SK-N-SH (cell line): ENCODE results near the gene EFS. TPM values are rescaled to one million over a fixed set of nuclear protein-coding genes. Genes with fewer than 3 reads are reported as not detected.

ENCODE experiments used
- CTCF ChIA-PET: fragments of 300-600, 350-600 bp; formaldehyde crosslinking; extraction: SDS; loops from one replicate; lab custom pipeline; 2021; lab: Yijun Ruan, JAX
- POLR2A ChIA-PET: fragments of 350-600 bp; sonication (Branson Sonifier 250); formaldehyde crosslinking; extraction: SDS; loops from one replicate; lab custom pipeline; 2020; ENCODE audit warnings: antibody characterized with exemption, inconsistent platforms; lab: Yijun Ruan, JAX
- DNase-seq: peaks from one replicate; pipeline ENCODE4 v3.0.0; 2012
- H2AFZ ChIP-seq: fragments of 200-600 bp; sonication (generic); 2 replicates; pipeline ENCODE4 v1.8.1; 2016; ENCODE audit warnings: antibody characterized with exemption, mild to moderate bottlenecking, low read depth
- H3F3A ChIP-seq: fragments of 200-600 bp; sonication (generic); replicated peaks from 2 replicates; pipeline ENCODE3; 2016; ENCODE audit warnings: antibody characterized with exemption, mild to moderate bottlenecking; ENCODE audit not compliant: insufficient read depth
- H3K27ac ChIP-seq, 2 experiments: fragments of 200-500 bp in 1 of 2; fragments of 200-600 bp in 1 of 2; sonication (Bioruptor generic) in 1 of 2; sonication (generic), shearing (Covaris generic) in 1 of 2; 2 replicates each; pipeline versions ENCODE4 v1.5.1 to v1.6.1; 2014 to 2016; ENCODE audit warnings: low read depth in 2 of 2, inconsistent platforms in 1 of 2, low read length in 1 of 2, mild to moderate bottlenecking in 1 of 2, mixed read lengths in 1 of 2
- H3K27me3 ChIP-seq: fragments of 200-600 bp; sonication (generic), shearing (Covaris generic); 2 replicates; pipeline ENCODE4 v1.6.1; 2016; ENCODE audit warnings: mixed run types; ENCODE audit not compliant: insufficient read depth
- H3K36me3 ChIP-seq, 2 experiments: fragments of 200-500 bp in 1 of 2; fragments of 200-600 bp in 1 of 2; sonication (Bioruptor generic) in 1 of 2; sonication (generic) in 1 of 2; replicated peaks in 1 of 2; 2 replicates each; pipeline versions ENCODE3 to v1.5.1; 2014 to 2016; ENCODE audit warnings: low read length in 1 of 2, mild to moderate bottlenecking in 1 of 2; ENCODE audit not compliant: insufficient read depth in 2 of 2, control insufficient read depth in 1 of 2
- H3K4me1 ChIP-seq, 2 experiments: fragments of 200-500 bp in 1 of 2; fragments of 200-600 bp in 1 of 2; sonication (Bioruptor generic) in 1 of 2; sonication (generic), shearing (Covaris generic) in 1 of 2; 2 replicates each; pipeline versions ENCODE4 v1.5.1 to v1.6.1; 2014 to 2016; ENCODE audit warnings: low read depth in 1 of 2, low read length in 1 of 2, mixed run types in 1 of 2; ENCODE audit not compliant: insufficient read depth in 2 of 2, control insufficient read depth in 1 of 2
- H3K4me2 ChIP-seq: fragments of 200-600 bp; sonication (generic), shearing (Covaris generic); 2 replicates; pipeline ENCODE4 v1.6.1; 2017; ENCODE audit warnings: mixed run types
- H3K4me3 ChIP-seq, 2 experiments: fragments of 200-500 bp in 1 of 2; fragments of 200-600 bp in 1 of 2; sonication (Bioruptor generic) in 1 of 2; sonication (generic), shearing (Covaris generic) in 1 of 2; 2 replicates each; pipeline versions ENCODE4 v1.5.1 to v1.8.1; 2014 to 2016; ENCODE audit warnings: low read depth in 2 of 2, inconsistent platforms in 1 of 2, low read length in 1 of 2, mild to moderate bottlenecking in 1 of 2, mixed read lengths in 1 of 2, moderate library complexity in 1 of 2
- H3K79me2 ChIP-seq: fragments of 200-600 bp; sonication (generic); 2 replicates; pipeline ENCODE4 v1.8.1; 2017; ENCODE audit warnings: mild to moderate bottlenecking; ENCODE audit not compliant: insufficient read depth
- H3K9ac ChIP-seq: fragments of 200-600 bp; sonication (generic); 2 replicates; pipeline ENCODE4 v1.6.1; 2017; ENCODE audit warnings: mixed run types
- H3K9me2 ChIP-seq: fragments of 200-600 bp; sonication (generic); 2 replicates; pipeline ENCODE4 v1.6.1; 2017; ENCODE audit warnings: mixed run types
- H3K9me3 ChIP-seq: fragments of 200-600 bp; sonication (generic); 2 replicates; pipeline ENCODE4 v1.6.1; 2017; ENCODE audit warnings: mixed run types, mild to moderate bottlenecking, moderate library complexity
- H4K20me1 ChIP-seq: fragments of 200-600 bp; sonication (generic); 2 replicates; pipeline ENCODE4 v1.6.1; 2017; ENCODE audit warnings: mild to moderate bottlenecking, mixed run types; ENCODE audit not compliant: insufficient read depth
- CHD2 ChIP-seq: fragments of 150-350 bp; IDR thresholded peaks from 2 replicates; pipeline ENCODE4 v1.6.1; 2018; ENCODE audit warnings: low read length; ENCODE audit not compliant: partially characterized antibody
- EP300 ChIP-seq, 2 experiments: IDR thresholded peaks; 2 replicates each; pipeline versions ENCODE4 v1.4.0 to v1.6.1; 2012; ENCODE audit warnings: borderline replicate concordance in 1 of 2, low read depth in 1 of 2, low read length in 1 of 2
- FOSL2 ChIP-seq: IDR thresholded peaks from 2 replicates; pipeline ENCODE4 v1.4.0; 2012; ENCODE audit warnings: low read depth, mild to moderate bottlenecking, moderate library complexity, borderline replicate concordance
- FOXJ3 ChIP-seq: sonication (generic); formaldehyde crosslinking; IDR thresholded peaks from 2 replicates; pipeline ENCODE4 v1.5.1; 2020; ENCODE audit warnings: mild to moderate bottlenecking, missing genetic modification reagents
- FOXM1 ChIP-seq: IDR thresholded peaks from 2 replicates; pipeline ENCODE4 v1.4.0; 2012; ENCODE audit warnings: low read depth, mild to moderate bottlenecking
- JUND ChIP-seq: IDR thresholded peaks from 2 replicates; pipeline ENCODE4 v1.4.0; 2012
- MXI1 ChIP-seq: IDR thresholded peaks from 2 replicates; pipeline ENCODE4 v1.6.1; 2012; ENCODE audit warnings: mild to moderate bottlenecking, low read depth, low read length, improper control_type of control experiment
- RAD21 ChIP-seq: IDR thresholded peaks from 2 replicates; pipeline ENCODE4 v1.6.1; 2012; ENCODE audit warnings: mild to moderate bottlenecking, low read length
- RCOR1 ChIP-seq: fragments of 150-350 bp; IDR thresholded peaks from 2 replicates; pipeline ENCODE4 v1.6.1; 2017; ENCODE audit warnings: antibody characterized with exemption, low read length
- WGBS: methylation state at CpG from one replicate; pipeline ENCODE4 v1.1.6; 2017; ENCODE audit warnings: low lambda C conversion rate; 5-methylcytosine and 5-hydroxymethylcytosine counted together
- polyA plus RNA-seq, 3 experiments: library from polyadenylated mRNA; depleted of rRNA; stranded (reverse); fragments of >200 nt; gene quantifications; 2 replicates each; pipeline ENCODE4 v1.2.3, GENCODE V29; 2012
- TF ChIP-seq, protein P1 (sequence below): IDR thresholded peaks from 2 replicates; pipeline ENCODE4 v1.6.1; 2012; ENCODE audit warnings: mild to moderate bottlenecking, low read depth, low read length, moderate library complexity
- TF ChIP-seq, protein P2 (sequence below): fragments of 200-600 bp; sonication (generic); IDR thresholded peaks from 2 replicates; pipeline ENCODE4 v1.6.1; 2017; ENCODE audit warnings: antibody characterized with exemption, mild to moderate bottlenecking, moderate library complexity

The EFS gene
- polyA plus RNA-seq, 1 of the 3 experiments (the other 2 are of a cell fraction), result 4.4 TPM

DNA sequence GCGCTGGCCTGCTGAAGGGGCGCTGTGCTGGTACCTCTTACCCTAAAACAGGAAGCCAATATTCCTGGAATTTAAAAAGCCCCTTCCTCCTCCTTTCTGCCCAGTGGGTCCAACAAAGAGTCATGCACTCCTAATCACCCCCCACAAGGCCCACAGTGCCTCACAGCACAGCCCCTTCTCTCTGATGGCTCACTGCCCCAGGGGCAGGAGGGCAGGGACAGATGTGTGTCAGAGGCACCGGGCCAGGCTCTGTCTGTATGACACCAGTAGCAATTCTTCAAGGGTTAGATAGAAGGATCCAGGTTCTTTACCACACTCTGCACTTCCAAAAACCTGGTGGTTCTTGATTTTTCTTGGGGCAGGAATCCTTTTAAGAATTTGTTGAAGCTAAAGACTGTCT, 34.2 kb upstream of the EFS start:
- 74% methylated on average over 3 of the region's 3 CpGs for WGBS
- H3K27ac ChIP-seq, result no peak overlapping the region
- no peaks in the 10 kb centered on the region for H4K20me1 ChIP-seq
- no peaks in the 10 kb centered on the region for H3K79me2 ChIP-seq
- no peaks in the 10 kb centered on the region for H3K9me3 ChIP-seq
- TF ChIP-seq, protein P1, sequence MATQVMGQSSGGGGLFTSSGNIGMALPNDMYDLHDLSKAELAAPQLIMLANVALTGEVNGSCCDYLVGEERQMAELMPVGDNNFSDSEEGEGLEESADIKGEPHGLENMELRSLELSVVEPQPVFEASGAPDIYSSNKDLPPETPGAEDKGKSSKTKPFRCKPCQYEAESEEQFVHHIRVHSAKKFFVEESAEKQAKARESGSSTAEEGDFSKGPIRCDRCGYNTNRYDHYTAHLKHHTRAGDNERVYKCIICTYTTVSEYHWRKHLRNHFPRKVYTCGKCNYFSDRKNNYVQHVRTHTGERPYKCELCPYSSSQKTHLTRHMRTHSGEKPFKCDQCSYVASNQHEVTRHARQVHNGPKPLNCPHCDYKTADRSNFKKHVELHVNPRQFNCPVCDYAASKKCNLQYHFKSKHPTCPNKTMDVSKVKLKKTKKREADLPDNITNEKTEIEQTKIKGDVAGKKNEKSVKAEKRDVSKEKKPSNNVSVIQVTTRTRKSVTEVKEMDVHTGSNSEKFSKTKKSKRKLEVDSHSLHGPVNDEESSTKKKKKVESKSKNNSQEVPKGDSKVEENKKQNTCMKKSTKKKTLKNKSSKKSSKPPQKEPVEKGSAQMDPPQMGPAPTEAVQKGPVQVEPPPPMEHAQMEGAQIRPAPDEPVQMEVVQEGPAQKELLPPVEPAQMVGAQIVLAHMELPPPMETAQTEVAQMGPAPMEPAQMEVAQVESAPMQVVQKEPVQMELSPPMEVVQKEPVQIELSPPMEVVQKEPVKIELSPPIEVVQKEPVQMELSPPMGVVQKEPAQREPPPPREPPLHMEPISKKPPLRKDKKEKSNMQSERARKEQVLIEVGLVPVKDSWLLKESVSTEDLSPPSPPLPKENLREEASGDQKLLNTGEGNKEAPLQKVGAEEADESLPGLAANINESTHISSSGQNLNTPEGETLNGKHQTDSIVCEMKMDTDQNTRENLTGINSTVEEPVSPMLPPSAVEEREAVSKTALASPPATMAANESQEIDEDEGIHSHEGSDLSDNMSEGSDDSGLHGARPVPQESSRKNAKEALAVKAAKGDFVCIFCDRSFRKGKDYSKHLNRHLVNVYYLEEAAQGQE, result no peak
- TF ChIP-seq RAD21, result no peak
- TF ChIP-seq FOXM1, result no peak
- no peak for TF ChIP-seq MXI1
- no peak for TF ChIP-seq CHD2
- TF ChIP-seq FOXJ3 (CRISPR knock-in tag), result no peak
- TF ChIP-seq, protein P2, sequence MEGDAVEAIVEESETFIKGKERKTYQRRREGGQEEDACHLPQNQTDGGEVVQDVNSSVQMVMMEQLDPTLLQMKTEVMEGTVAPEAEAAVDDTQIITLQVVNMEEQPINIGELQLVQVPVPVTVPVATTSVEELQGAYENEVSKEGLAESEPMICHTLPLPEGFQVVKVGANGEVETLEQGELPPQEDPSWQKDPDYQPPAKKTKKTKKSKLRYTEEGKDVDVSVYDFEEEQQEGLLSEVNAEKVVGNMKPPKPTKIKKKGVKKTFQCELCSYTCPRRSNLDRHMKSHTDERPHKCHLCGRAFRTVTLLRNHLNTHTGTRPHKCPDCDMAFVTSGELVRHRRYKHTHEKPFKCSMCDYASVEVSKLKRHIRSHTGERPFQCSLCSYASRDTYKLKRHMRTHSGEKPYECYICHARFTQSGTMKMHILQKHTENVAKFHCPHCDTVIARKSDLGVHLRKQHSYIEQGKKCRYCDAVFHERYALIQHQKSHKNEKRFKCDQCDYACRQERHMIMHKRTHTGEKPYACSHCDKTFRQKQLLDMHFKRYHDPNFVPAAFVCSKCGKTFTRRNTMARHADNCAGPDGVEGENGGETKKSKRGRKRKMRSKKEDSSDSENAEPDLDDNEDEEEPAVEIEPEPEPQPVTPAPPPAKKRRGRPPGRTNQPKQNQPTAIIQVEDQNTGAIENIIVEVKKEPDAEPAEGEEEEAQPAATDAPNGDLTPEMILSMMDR, result no peak
- ChIA-PET POLR2A (no interaction called here), CTCF (no interaction called here)
- no peak overlapping the region for H3K9ac ChIP-seq
- no peaks in the 10 kb centered on the region for H3F3A ChIP-seq
- peaks cover 22% of the 10 kb centered on the region; the same call in 1 of the 2 replicates for H3K27me3 ChIP-seq
- H3K4me1 ChIP-seq, result no peaks in the 10 kb centered on the region; a peak in 1 of 4 replicates
- H3K9me2 ChIP-seq, result no peaks in the 10 kb centered on the region
- H3K4me2 ChIP-seq, result no peak overlapping the region
- H2AFZ ChIP-seq, result no peak overlapping the region
- no peaks in the 10 kb centered on the region for H3K36me3 ChIP-seq
- no peak overlapping the region for H3K4me3 ChIP-seq
- no peak for DNase-seq

DNA sequence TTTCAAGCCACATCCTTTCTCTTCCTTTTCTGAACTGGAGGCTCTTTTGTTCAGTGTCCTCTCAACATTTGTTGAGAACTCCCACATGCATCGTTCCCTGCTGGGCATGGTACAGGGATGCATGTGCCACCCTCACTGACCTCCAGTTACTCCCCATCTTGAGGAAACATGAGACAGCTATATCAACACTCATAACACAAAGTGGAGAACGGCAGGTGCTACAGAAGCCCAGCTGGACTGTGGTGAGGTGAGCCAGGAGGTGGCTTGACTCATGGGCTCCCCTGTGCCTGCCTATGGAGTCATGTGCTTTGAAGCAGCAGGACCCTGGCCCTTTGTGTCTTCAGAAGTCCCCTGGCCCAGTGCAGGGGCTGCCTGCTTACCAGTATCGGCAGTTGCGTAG, 33.4 kb upstream of the EFS start:
- no peak overlapping the region for H2AFZ ChIP-seq
- TF ChIP-seq JUND (no peak), RCOR1 (no peak), EP300 (IDR thresholded peaks at IDR 0.05; ENCODE audit: borderline replicate concordance in 1 of 2, low read depth in 1 of 2, low read length in 1 of 2) (no peak), FOSL2 (no peak), MXI1 (no peak)
- TF ChIP-seq, protein P2, result no peak
- TF ChIP-seq, all 33 proteins: peak for 0
- ChIA-PET CTCF (interaction anchor here (1.0 to 1.4 kb wide), 3 partner anchors 18 to 212 kb away, joined by 3 to 5 read pairs (median 4); no protein-coding TSS in a partner anchor), POLR2A (no interaction called here)
- Histone ChIP-seq H3K36me3 (no peaks in the 10 kb centered on the region), H3K9me3 (no peaks in the 10 kb centered on the region), H3K4me2 (no peak overlapping the region), H3K27me3 (peaks cover 23% of the 10 kb centered on the region; the same call in 1 of the 2 replicates), H3F3A (no peaks in the 10 kb centered on the region), H3K9ac (no peak overlapping the region), H3K27ac (no peak overlapping the region), H3K9me2 (no peaks in the 10 kb centered on the region), H3K79me2 (no peaks in the 10 kb centered on the region), H3K4me3 (no peak overlapping the region), H3K4me1 (no peaks in the 10 kb centered on the region; a peak in 1 of 4 replicates), H4K20me1 (no peaks in the 10 kb centered on the region)
- no peak for DNase-seq
- 54% methylated on average over 4 of the region's 4 CpGs for WGBS
